Astrocyte (in vitro differentiated cells and primary cell): ENCODE results near the gene CRHR2.

ENCODE experiments used
- EZH2 ChIP-seq: IDR thresholded peaks from 2 replicates; pipeline ENCODE4 v1.6.1; 2012; ENCODE audit warnings: mild to moderate bottlenecking, low read length, inconsistent platforms; ENCODE audit not compliant: insufficient read depth
- TF ChIP-seq, protein P1 (sequence below): IDR thresholded peaks from 2 replicates; pipeline ENCODE4 v1.5.1; 2011; ENCODE audit warnings: low read depth, mild to moderate bottlenecking, inconsistent platforms, low read length, moderate library complexity; ENCODE audit not compliant: insufficient read depth

GRCh38 chr7:30688718-30689221 lies 6.5 kb upstream of the CRHR2 start:
- TF ChIP-seq, protein P1, sequence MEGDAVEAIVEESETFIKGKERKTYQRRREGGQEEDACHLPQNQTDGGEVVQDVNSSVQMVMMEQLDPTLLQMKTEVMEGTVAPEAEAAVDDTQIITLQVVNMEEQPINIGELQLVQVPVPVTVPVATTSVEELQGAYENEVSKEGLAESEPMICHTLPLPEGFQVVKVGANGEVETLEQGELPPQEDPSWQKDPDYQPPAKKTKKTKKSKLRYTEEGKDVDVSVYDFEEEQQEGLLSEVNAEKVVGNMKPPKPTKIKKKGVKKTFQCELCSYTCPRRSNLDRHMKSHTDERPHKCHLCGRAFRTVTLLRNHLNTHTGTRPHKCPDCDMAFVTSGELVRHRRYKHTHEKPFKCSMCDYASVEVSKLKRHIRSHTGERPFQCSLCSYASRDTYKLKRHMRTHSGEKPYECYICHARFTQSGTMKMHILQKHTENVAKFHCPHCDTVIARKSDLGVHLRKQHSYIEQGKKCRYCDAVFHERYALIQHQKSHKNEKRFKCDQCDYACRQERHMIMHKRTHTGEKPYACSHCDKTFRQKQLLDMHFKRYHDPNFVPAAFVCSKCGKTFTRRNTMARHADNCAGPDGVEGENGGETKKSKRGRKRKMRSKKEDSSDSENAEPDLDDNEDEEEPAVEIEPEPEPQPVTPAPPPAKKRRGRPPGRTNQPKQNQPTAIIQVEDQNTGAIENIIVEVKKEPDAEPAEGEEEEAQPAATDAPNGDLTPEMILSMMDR, result no peak
- TF ChIP-seq EZH2, result no peak
